Sigmoid colon (tissue), 4 donors: ENCODE results near the gene SUPT3H.

Experiments used
- CTCF ChIP-seq, 4 experiments: fragments of 450-650 bp in 3 of 4; fragments of 200-600 bp in 1 of 4; IDR thresholded peaks; one replicate each; pipeline ENCODE4 v1.5.1; 2016 to 2019; ENCODE audit warnings: antibody characterized with exemption in 4 of 4, mild to moderate bottlenecking in 3 of 4, moderate library complexity in 2 of 4
- EP300 ChIP-seq, 4 donors: sonication (generic); formaldehyde crosslinking; IDR thresholded peaks; one replicate each; pipeline ENCODE4 v1.6.1; 2017; ENCODE audit warnings: antibody characterized with exemption in 4 of 4
- POLR2A ChIP-seq, 2 donors: fragments of 450-650 bp; IDR thresholded peaks; one replicate each; pipeline ENCODE4 v1.6.1; 2016; ENCODE audit warnings: antibody characterized with exemption in 2 of 2, mild to moderate bottlenecking in 2 of 2, moderate library complexity in 2 of 2
- POLR2AphosphoS5 ChIP-seq, 4 donors: sonication (generic); formaldehyde crosslinking; IDR thresholded peaks; one replicate each; pipeline ENCODE4 v1.6.1; 2017; ENCODE audit warnings: antibody characterized with exemption in 4 of 4

DNA sequence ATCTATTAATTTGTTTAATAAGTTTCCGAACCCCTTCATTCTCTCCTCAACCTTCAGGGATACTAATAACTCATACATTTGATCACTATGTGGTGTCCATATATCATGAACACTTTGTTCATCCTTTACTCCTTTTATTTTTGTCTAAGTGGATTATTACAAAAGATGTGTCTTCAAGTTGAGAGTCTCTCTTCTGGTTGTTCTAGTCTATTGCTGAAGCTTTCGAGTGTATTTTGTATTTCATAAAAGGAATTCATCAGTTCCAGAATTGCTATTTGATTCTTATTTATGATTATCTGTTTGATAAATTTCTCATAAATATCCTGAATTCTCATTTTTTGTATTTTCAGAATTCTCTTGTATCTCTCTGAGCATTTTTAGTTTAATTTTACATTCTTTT is 146.1 kb downstream of the SUPT3H start:
- TF ChIP-seq CTCF (IDR thresholded peaks at IDR 0.05) (no peak), EP300 (IDR thresholded peaks at IDR 0.05) (no peak), POLR2A (IDR thresholded peaks at IDR 0.05) (no peak), POLR2AphosphoS5 (IDR thresholded peaks at IDR 0.05) (no peak)
